Caco-2 (cell line): ENCODE results near the gene ELAVL3. TPM values are rescaled to one million over a fixed set of nuclear protein-coding genes. Genes with fewer than 3 reads are reported as not detected.
"Not testable (repeated sequence)": the region's sequence is repeated elsewhere in the genome, so short reads cannot be mapped to it uniquely, and the experiment has no call there.

ENCODE experiments used
- BruUV-seq: library from RNA; stranded (reverse); fragments of 400-500 nt; replicated peaks from 2 replicates; lab custom pipeline; 2021; lab: Mats Ljungman, UMichigan
- CTCF ChIA-PET: fragments of 300-600 bp; sonication (Branson Sonifier 250); formaldehyde crosslinking; loops from one replicate; lab custom pipeline; 2022; ENCODE audit warnings: antibody characterized with exemption; lab: Charles Lee
- POLR2A ChIA-PET: fragments of 300-600 bp; sonication (Branson Sonifier 250); formaldehyde crosslinking; loops from one replicate; lab custom pipeline; 2022; ENCODE audit warnings: antibody characterized with exemption; lab: Charles Lee
- DNase-seq, 2 experiments: peaks; one replicate each; pipeline versions ENCODE4 v3.0.0 to v3.0.0-alpha.2; 2020 to 2022
- H3K27me3 ChIP-seq: replicated peaks from 2 replicates; pipeline ENCODE4 v1.6.0; 2011; ENCODE audit warnings: low read length; ENCODE audit not compliant: control insufficient read depth, insufficient read depth
- H3K36me3 ChIP-seq: 2 replicates; pipeline ENCODE4 v1.5.1; 2011; ENCODE audit warnings: low read length; ENCODE audit not compliant: control insufficient read depth, insufficient read depth
- H3K4me1 ChIP-seq: fragments of 250-450 bp; sonication (Bioruptor Pico); 2 replicates; pipeline ENCODE4 v1.5.1; 2020; ENCODE audit warnings: mild to moderate bottlenecking
- H3K4me3 ChIP-seq: 2 replicates; pipeline ENCODE4 v1.5.1; 2011; ENCODE audit warnings: low read depth, mild to moderate bottlenecking, control low read depth, low read length
- H3K9me3 ChIP-seq: fragments of 250-450 bp; sonication (Bioruptor Pico); 2 replicates; pipeline ENCODE4 v1.5.1; 2020; ENCODE audit warnings: mild to moderate bottlenecking, moderate library complexity
- H3K27ac Mint-ChIP-seq: one replicate; pipeline ENCODE4 v1.8.0; 2022; ENCODE audit warnings: mixed read lengths; ENCODE audit not compliant: unreplicated experiment
- H3K27me3 Mint-ChIP-seq: one replicate; pipeline ENCODE4 v1.8.0; 2022; ENCODE audit warnings: mixed read lengths; ENCODE audit not compliant: insufficient read depth, unreplicated experiment
- H3K36me3 Mint-ChIP-seq: one replicate; pipeline ENCODE4 v1.8.0; 2022; ENCODE audit warnings: mild to moderate bottlenecking, mixed read lengths; ENCODE audit not compliant: insufficient read depth, unreplicated experiment
- H3K4me1 Mint-ChIP-seq: one replicate; pipeline ENCODE4 v1.8.0; 2022; ENCODE audit warnings: low read depth, mixed read lengths; ENCODE audit not compliant: unreplicated experiment
- H3K4me3 Mint-ChIP-seq: one replicate; pipeline ENCODE4 v1.8.0; 2022; ENCODE audit warnings: mild to moderate bottlenecking, moderate library complexity, mixed read lengths; ENCODE audit not compliant: unreplicated experiment
- H3K9me3 Mint-ChIP-seq: one replicate; pipeline ENCODE4 v1.8.0; 2022; ENCODE audit warnings: mixed read lengths; ENCODE audit not compliant: unreplicated experiment
- intact Hi-C: fragments of 100-400 bp; cut with micrococcal nuclease; formaldehyde crosslinking; loops from one replicate; pipeline ENCODE4 v1.10.0; 2022; ENCODE audit not compliant: unreplicated experiment
- total RNA-seq: library from RNA; stranded (reverse); gene quantifications from 2 replicates; pipeline ENCODE4 v1.2.3, GENCODE V29; 2022
- TF ChIP-seq, protein P1 (sequence below), 2 experiments: fragments of 200-600 bp in 1 of 2; IDR thresholded peaks; 1 replicate in 1 of 2; 2 replicates in 1 of 2; pipeline versions ENCODE4 v1.5.1 to v1.8.0; 2011 to 2022; ENCODE audit warnings: antibody characterized with exemption in 1 of 2, control low read depth in 1 of 2, inconsistent platforms in 1 of 2, low read depth in 1 of 2, low read length in 1 of 2, mild to moderate bottlenecking in 1 of 2, moderate library complexity in 1 of 2; ENCODE audit not compliant: insufficient read depth in 1 of 2, severe bottlenecking in 1 of 2, unreplicated experiment in 1 of 2

Gene ELAVL3
- total RNA-seq, 1 experiment from 2014 or later = not detected

DNA sequence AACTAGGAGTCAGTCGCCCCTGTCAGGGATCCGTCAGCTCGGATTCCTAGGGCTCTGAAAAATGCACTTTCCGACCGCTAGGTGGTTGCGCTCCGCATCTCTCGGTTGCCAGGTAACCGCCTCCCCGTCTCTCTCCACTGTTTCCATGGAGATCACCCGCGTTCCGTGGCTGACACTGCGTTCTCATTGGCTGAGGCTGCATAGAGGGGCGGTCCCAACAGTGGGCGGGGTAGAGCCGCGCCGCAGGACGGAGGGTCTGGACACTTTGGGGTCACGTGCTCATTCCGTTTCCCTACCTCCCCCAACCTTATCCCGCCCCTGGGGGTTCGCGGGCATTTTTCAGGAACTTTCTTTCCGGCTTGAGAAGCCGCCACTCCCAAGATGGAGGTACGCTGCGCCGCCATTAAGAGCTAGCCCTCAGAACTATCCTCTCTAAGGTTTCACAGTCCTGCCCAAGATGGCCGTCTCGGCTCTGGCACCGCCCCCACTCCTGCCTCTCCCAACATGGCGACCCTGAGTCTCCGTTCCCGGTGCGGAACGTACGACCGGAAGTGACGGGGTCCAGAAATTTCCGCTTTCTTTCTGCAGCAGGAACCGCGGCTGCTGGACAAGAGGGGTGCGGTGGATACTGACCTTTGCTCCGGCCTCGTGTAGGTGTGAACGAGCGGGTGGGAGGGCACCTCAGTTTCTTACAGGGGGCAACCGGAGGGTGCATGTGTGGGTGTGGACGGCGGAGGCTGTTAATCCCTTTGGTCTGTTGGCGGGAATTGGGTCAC lies 45.6 kb downstream of the ELAVL3 start, which contains the start of the genes ODAD3 and PRKCSH:
Gene ODAD3 (minus strand): TSS at position 65 of the 776 bp plus-strand sequence. CDS start 105 bp downstream, outside the sequence.
Gene PRKCSH (plus strand): TSS at position 579 of the 776 bp plus-strand sequence. CDS start 483 bp downstream, outside the sequence.
- ChIA-PET POLR2A (interaction anchor here (0.5 to 1.8 kb wide), 5 partner anchors 17 to 169 kb away, joined by 3 to 14 read pairs (median 7); partner anchors contain the start of genes ECSIT, RGL3 and SWSAP1), CTCF (interaction anchor here (0.6 to 1.4 kb wide), 15 partner anchors 11 to 1760 kb away, joined by 3 to 29 read pairs (median 4); partner anchors contain the start of genes CCDC159, ECSIT, EPOR and RGL3)
- Mint-ChIP-seq H3K4me1 (no peaks in the 10 kb centered on the region), H3K27me3 (no peaks in the 10 kb centered on the region), H3K36me3 (peaks cover 45% of the 10 kb centered on the region), H3K27ac (peak within 1 kb of the TSS; percentile 100), H3K9me3 (no peaks in the 10 kb centered on the region), H3K4me3 (peak within 1 kb of the TSS; percentile 100)
- Histone ChIP-seq H3K36me3 (peaks cover 4% of the 10 kb centered on the region), H3K4me3 (peak within 1 kb of the TSS; percentile 86), H3K4me1 (0 out of 2 replicates have a peak, but pooled peaks cover 3% of the 10 kb centered on the region), H3K27me3 (no peaks in the 10 kb centered on the region), H3K9me3 (no peaks in the 10 kb centered on the region)
- peak; percentile 99 for DNase-seq
- TF ChIP-seq, protein P1, sequence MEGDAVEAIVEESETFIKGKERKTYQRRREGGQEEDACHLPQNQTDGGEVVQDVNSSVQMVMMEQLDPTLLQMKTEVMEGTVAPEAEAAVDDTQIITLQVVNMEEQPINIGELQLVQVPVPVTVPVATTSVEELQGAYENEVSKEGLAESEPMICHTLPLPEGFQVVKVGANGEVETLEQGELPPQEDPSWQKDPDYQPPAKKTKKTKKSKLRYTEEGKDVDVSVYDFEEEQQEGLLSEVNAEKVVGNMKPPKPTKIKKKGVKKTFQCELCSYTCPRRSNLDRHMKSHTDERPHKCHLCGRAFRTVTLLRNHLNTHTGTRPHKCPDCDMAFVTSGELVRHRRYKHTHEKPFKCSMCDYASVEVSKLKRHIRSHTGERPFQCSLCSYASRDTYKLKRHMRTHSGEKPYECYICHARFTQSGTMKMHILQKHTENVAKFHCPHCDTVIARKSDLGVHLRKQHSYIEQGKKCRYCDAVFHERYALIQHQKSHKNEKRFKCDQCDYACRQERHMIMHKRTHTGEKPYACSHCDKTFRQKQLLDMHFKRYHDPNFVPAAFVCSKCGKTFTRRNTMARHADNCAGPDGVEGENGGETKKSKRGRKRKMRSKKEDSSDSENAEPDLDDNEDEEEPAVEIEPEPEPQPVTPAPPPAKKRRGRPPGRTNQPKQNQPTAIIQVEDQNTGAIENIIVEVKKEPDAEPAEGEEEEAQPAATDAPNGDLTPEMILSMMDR (IDR thresholded peaks at IDR 0.05; ENCODE audit: insufficient read depth in 1 of 2, low read depth in 1 of 2, low read length in 1 of 2, severe bottlenecking in 1 of 2, unreplicated experiment in 1 of 2) = peak; percentile 84 to 90
- intact Hi-C loops = loop anchor here (1.0 kb wide), 2 partner anchors 54 to 89 kb away; partner anchors contain the start of genes CCDC159 and TMEM205
- no TSS peak for BruUV-seq

DNA sequence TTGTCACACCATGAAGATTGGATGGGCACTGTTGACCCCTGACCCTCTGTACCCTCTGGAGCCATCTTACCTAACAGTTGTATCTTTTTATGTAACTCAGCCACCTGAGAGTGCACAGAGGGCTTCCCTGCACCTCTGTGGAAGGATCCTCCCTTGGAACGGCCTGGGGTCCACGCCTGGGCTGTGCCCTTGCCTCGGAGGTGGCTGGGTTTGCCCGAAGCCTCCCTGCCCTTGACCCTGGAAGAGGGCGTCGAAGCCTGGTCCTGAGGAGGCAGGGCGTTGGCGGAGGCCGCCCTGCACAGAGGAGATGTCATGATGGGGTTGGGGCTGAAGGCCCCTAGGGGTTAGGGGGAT lies 46.2 kb downstream of the ELAVL3 start:
- Histone ChIP-seq H3K9me3 (no peaks in the 10 kb centered on the region), H3K4me1 (0 out of 2 replicates have a peak, but pooled peaks cover 3% of the 10 kb centered on the region), H3K27me3 (no peaks in the 10 kb centered on the region), H3K36me3 (peaks cover 4% of the 10 kb centered on the region), H3K4me3 (peak overlapping the region; percentile 45)
- no TSS peak for BruUV-seq
- Mint-ChIP-seq H3K4me1 (no peaks in the 10 kb centered on the region), H3K4me3 (peak overlapping the region; percentile 100), H3K27me3 (no peaks in the 10 kb centered on the region), H3K9me3 (no peaks in the 10 kb centered on the region), H3K36me3 (peaks cover 43% of the 10 kb centered on the region), H3K27ac (peak overlapping the region; percentile 100)
- ChIA-PET CTCF (interaction anchor here (0.6 to 1.4 kb wide), 7 partner anchors 11 to 141 kb away, joined by 3 to 29 read pairs (median 14); partner anchors contain the start of genes EPOR, RGL3 and SWSAP1), POLR2A (interaction anchor here (1.0 to 1.8 kb wide), 4 partner anchors 16 to 94 kb away, joined by 4 to 14 read pairs (median 10); partner anchors contain the start of genes ECSIT, RGL3 and SWSAP1)
- TF ChIP-seq, protein P1 (IDR thresholded peaks at IDR 0.05; ENCODE audit: insufficient read depth in 1 of 2, low read depth in 1 of 2, low read length in 1 of 2, severe bottlenecking in 1 of 2, unreplicated experiment in 1 of 2) = no peak
- intact Hi-C loops = loop anchor here (1.0 kb wide), 2 partner anchors 53 to 88 kb away; partner anchors contain the start of genes CCDC159 and TMEM205
- DNase-seq = no peak

DNA sequence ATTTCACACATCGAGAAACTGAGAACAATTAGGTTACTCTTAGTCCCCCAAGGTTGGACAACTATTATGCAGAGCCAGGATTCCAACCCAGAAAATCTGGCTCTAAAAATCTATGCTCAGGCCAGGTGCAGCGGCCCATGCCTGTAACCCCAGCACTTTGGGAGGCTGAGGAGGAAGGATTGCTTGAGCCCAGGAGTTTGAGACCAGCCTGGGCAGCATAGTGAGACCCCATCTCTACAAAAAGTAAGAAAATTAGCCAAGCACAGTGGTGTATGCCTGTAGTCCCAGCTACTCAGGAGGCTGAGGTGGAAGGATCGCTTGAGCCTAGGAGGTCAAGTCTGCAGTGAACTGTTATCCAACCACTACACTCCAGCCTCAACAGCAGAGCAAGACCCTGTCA lies 47.3 kb downstream of the ELAVL3 start:
- DNase-seq, H3K4me1 ChIP-seq, H3K27me3 ChIP-seq, H3K9me3 Mint-ChIP-seq, H3K4me1 Mint-ChIP-seq, CTCF ChIA-PET, H3K9me3 ChIP-seq, BruUV-seq, H3K4me3 ChIP-seq, H3K4me3 Mint-ChIP-seq, intact Hi-C loops, H3K27ac Mint-ChIP-seq, POLR2A ChIA-PET, H3K27me3 Mint-ChIP-seq, H3K36me3 ChIP-seq: not testable (repeated sequence)
- peaks cover 38% of the 10 kb centered on the region for H3K36me3 Mint-ChIP-seq
